ENCODE measurements around the gene CDKN1C.

- TF ChIP-seq, protein P1, sequence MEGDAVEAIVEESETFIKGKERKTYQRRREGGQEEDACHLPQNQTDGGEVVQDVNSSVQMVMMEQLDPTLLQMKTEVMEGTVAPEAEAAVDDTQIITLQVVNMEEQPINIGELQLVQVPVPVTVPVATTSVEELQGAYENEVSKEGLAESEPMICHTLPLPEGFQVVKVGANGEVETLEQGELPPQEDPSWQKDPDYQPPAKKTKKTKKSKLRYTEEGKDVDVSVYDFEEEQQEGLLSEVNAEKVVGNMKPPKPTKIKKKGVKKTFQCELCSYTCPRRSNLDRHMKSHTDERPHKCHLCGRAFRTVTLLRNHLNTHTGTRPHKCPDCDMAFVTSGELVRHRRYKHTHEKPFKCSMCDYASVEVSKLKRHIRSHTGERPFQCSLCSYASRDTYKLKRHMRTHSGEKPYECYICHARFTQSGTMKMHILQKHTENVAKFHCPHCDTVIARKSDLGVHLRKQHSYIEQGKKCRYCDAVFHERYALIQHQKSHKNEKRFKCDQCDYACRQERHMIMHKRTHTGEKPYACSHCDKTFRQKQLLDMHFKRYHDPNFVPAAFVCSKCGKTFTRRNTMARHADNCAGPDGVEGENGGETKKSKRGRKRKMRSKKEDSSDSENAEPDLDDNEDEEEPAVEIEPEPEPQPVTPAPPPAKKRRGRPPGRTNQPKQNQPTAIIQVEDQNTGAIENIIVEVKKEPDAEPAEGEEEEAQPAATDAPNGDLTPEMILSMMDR (IDR thresholded peaks at IDR 0.05; ENCODE audit: poor library complexity) = no peak
- TF ChIP-seq EZH2 (IDR thresholded peaks at IDR 0.05; ENCODE audit: borderline replicate concordance) = no peak
Measured at GRCh38 chr11:2836315-2837095, 49.1 kb downstream of the CDKN1C start.

Data from hepatocyte (in vitro differentiated cells).